A549 (cell line): ENCODE results near the gene OBP2A. TPM values are rescaled to one million over a fixed set of nuclear protein-coding genes. Genes with fewer than 3 reads are reported as not detected.

Source experiments
- ATAC-seq, 2 experiments: fragments of 200-7000 bp in 1 of 2; fragments of >200 bp in 1 of 2; cut with Nextera tagmentation in 1 of 2; cut with Tn5 transposase in 1 of 2; 3 replicates each; pipeline versions ENCODE4 v1.8.0 to v1.9.1; 2018 to 2020; ENCODE audit warnings: mild to moderate bottlenecking in 1 of 2, moderate library complexity in 1 of 2
- CTCF ChIA-PET: fragments of 300-600 bp; sonication (Branson Sonifier 250); formaldehyde crosslinking; extraction: SDS; loops from one replicate; lab custom pipeline; 2021; ENCODE audit warnings: antibody characterized with exemption, inconsistent platforms; lab: Yijun Ruan, JAX
- POLR2A ChIA-PET: fragments of 350-600 bp; formaldehyde crosslinking; extraction: SDS; loops from one replicate; lab custom pipeline; 2021; ENCODE audit warnings: antibody characterized with exemption, inconsistent platforms; lab: Yijun Ruan, JAX
- DNase-seq, 2 experiments: peaks; one replicate each; pipeline versions ENCODE4 v3.0.0 to v3.0.0-alpha.2; 2011 to 2016; ENCODE audit warnings: low read depth in 1 of 2, low spot score in 1 of 2
- FAIRE-seq: peaks from 2 replicates; lab custom pipeline; 2011; peaks lifted over from hg19 to GRCh38; lab: Jason Lieb, UNC
- H3K27ac ChIP-seq, 2 experiments: fragments of >200 bp; sonication (Bioruptor Twin); formaldehyde crosslinking; 3 replicates each; pipeline ENCODE4 v1.5.1; 2016 to 2017
- H3K4me1 ChIP-seq: fragments of >200 bp; sonication (Bioruptor Twin); formaldehyde crosslinking; 3 replicates; pipeline ENCODE4 v1.6.1; 2016
- H3K4me2 ChIP-seq: fragments of >200 bp; sonication (Bioruptor Twin); formaldehyde crosslinking; 3 replicates; pipeline ENCODE4 v1.6.1; 2016
- H3K4me3 ChIP-seq: fragments of >200 bp; sonication (Bioruptor Twin); formaldehyde crosslinking; 3 replicates; pipeline ENCODE4 v1.5.1; 2016
- H3K9me3 ChIP-seq: fragments of >200 bp; sonication (Bioruptor Twin); formaldehyde crosslinking; 3 replicates; pipeline ENCODE4 v1.6.1; 2016
- BCL3 ChIP-seq: fragments of >200 bp; sonication (Bioruptor Twin); formaldehyde crosslinking; IDR thresholded peaks from 3 replicates; pipeline ENCODE4 v1.6.1; 2016
- CBX2 ChIP-seq: fragments of 200-600 bp; sonication (generic); IDR thresholded peaks from 2 replicates; pipeline ENCODE4 v1.6.1; 2016; ENCODE audit warnings: low read depth, mild to moderate bottlenecking, borderline replicate concordance
- CBX8 ChIP-seq: fragments of 200-600 bp; sonication (generic); IDR thresholded peaks from 2 replicates; pipeline ENCODE4 v1.6.1; 2016
- CTCF ChIP-seq: fragments of >200 bp; sonication (Bioruptor Twin); formaldehyde crosslinking; IDR thresholded peaks from 3 replicates; pipeline ENCODE4 v1.5.1; 2016
- EHF ChIP-seq: fragments of 250-450 bp; sonication (Bioruptor Pico); IDR thresholded peaks from 2 replicates; pipeline ENCODE4 v1.5.0; 2020; ENCODE audit warnings: mild to moderate bottlenecking
- ESRRA ChIP-seq: fragments of 150-350 bp; IDR thresholded peaks from 2 replicates; pipeline ENCODE4 v1.6.1; 2014; ENCODE audit warnings: mild to moderate bottlenecking, low read length, borderline replicate concordance
- FOSB ChIP-seq: fragments of 250-450 bp; sonication (Bioruptor Pico); IDR thresholded peaks from 2 replicates; pipeline ENCODE4 v1.5.0; 2020; ENCODE audit warnings: mild to moderate bottlenecking, moderate library complexity
- FOXS1 ChIP-seq: fragments of 250-450 bp; sonication (Bioruptor Pico); IDR thresholded peaks from 2 replicates; pipeline ENCODE4 v1.5.0; 2020; ENCODE audit warnings: mild to moderate bottlenecking, moderate library complexity
- GATA3 ChIP-seq: IDR thresholded peaks from 2 replicates; pipeline ENCODE4 v1.6.1; 2012; ENCODE audit warnings: borderline replicate concordance
- HES2 ChIP-seq: fragments of >200 bp; sonication (Bioruptor Twin); formaldehyde crosslinking; IDR thresholded peaks from 2 replicates; pipeline ENCODE4 v1.6.1; 2016
- HMGXB4 ChIP-seq: fragments of 250-450 bp; sonication (Bioruptor Pico); IDR thresholded peaks from 2 replicates; pipeline ENCODE4 v1.5.0; 2021; ENCODE audit warnings: mild to moderate bottlenecking, moderate library complexity, borderline replicate concordance
- HOXA7 ChIP-seq: fragments of 250-450 bp; sonication (Bioruptor Pico); IDR thresholded peaks from 2 replicates; pipeline ENCODE4 v1.5.0; 2020; ENCODE audit warnings: mild to moderate bottlenecking, moderate library complexity
- HOXB13 ChIP-seq: fragments of 250-450 bp; sonication (Bioruptor Pico); IDR thresholded peaks from 2 replicates; pipeline ENCODE4 v1.5.0; 2020; ENCODE audit warnings: low read depth, mild to moderate bottlenecking, moderate library complexity
- MAX ChIP-seq: IDR thresholded peaks from 2 replicates; pipeline ENCODE4 v1.6.1; 2012
- NFE2L2 ChIP-seq: fragments of 150-350 bp; conservative IDR thresholded peaks from 2 replicates; pipeline ENCODE4 v1.6.1; 2014; ENCODE audit warnings: low read length
- POLR2A ChIP-seq: IDR thresholded peaks from 2 replicates; pipeline ENCODE4 v1.6.1; 2012; ENCODE audit warnings: mild to moderate bottlenecking, low read length
- RAD21 ChIP-seq, 2 experiments: fragments of >200 bp in 1 of 2; sonication (Bioruptor Twin) in 1 of 2; formaldehyde crosslinking in 1 of 2; IDR thresholded peaks in 1 of 2; conservative IDR thresholded peaks in 1 of 2; 2 replicates in 1 of 2; 3 replicates in 1 of 2; pipeline ENCODE4 v1.6.1; 2012 to 2018; ENCODE audit warnings: inconsistent platforms in 1 of 2
- RARB ChIP-seq: fragments of 250-450 bp; sonication (Bioruptor Pico); IDR thresholded peaks from 2 replicates; pipeline ENCODE4 v1.8.0; 2021; ENCODE audit warnings: mild to moderate bottlenecking, moderate library complexity
- RCOR1 ChIP-seq: fragments of 150-350 bp; IDR thresholded peaks from 2 replicates; pipeline ENCODE4 v1.6.1; 2014; ENCODE audit warnings: antibody characterized with exemption, low read length, low read depth
- RFX5 ChIP-seq: fragments of 450-650 bp; IDR thresholded peaks from 2 replicates; pipeline ENCODE4 v1.7.1; 2014; ENCODE audit warnings: antibody characterized with exemption, mild to moderate bottlenecking, moderate library complexity
- RNF2 ChIP-seq: fragments of 200-600 bp; sonication (generic); IDR thresholded peaks from 2 replicates; pipeline ENCODE4 v1.6.1; 2016; ENCODE audit warnings: low read depth, mild to moderate bottlenecking, antibody characterized with exemption, moderate library complexity, borderline replicate concordance
- SMC3 ChIP-seq: fragments of >200 bp; sonication (Bioruptor Twin); formaldehyde crosslinking; IDR thresholded peaks from 3 replicates; pipeline ENCODE4 v1.6.1; 2018; ENCODE audit warnings: inconsistent platforms
- TP53 ChIP-seq: fragments of 250-450 bp; sonication (Bioruptor Pico); IDR thresholded peaks from 2 replicates; pipeline ENCODE4 v1.5.0; 2021; ENCODE audit warnings: mild to moderate bottlenecking, moderate library complexity
- ZC3H11A ChIP-seq: fragments of 450-650 bp; IDR thresholded peaks from 2 replicates; pipeline ENCODE4 v1.6.1; 2014; ENCODE audit warnings: antibody characterized with exemption, mild to moderate bottlenecking
- ZNF302 ChIP-seq: fragments of 250-450 bp; sonication (Bioruptor Pico); IDR thresholded peaks from 2 replicates; pipeline ENCODE4 v1.9.0; 2021; ENCODE audit warnings: inconsistent platforms, mild to moderate bottlenecking, moderate library complexity
- WGBS: methylation state at CpG from one replicate; pipeline ENCODE4 v1.1.6; 2017; ENCODE audit errors: missing lambda C conversion rate; 5-methylcytosine and 5-hydroxymethylcytosine counted together
- polyA plus RNA-seq, 4 experiments: library from polyadenylated mRNA; depleted of rRNA in 3 of 4; stranded (reverse); fragments of >200 nt; fragmentation: RNase III in 1 of 4; extraction: RNeasy Plus Mini Kit Qiagen cat#74134 plus additional on column Dnase treatment in 1 of 4; gene quantifications; 2 replicates in 3 of 4; 3 replicates in 1 of 4; pipeline ENCODE4 v1.2.3, GENCODE V29; 2011 to 2017
- TF ChIP-seq, protein P1 (sequence below): IDR thresholded peaks from 2 replicates; pipeline ENCODE4 v1.6.1; 2012

The OBP2A gene
- polyA plus RNA-seq, 2 of the 4 experiments (the other 2 are of a cell fraction), result not detected

- ChIA-PET POLR2A (no interaction called here), CTCF (interaction anchor here (2.0 to 2.5 kb wide), 2 partner anchors 21 to 78 kb away, joined by 5 to 11 read pairs; no protein-coding TSS in a partner anchor)
- TF ChIP-seq MAX (no peak), GATA3 (no peak), FOXS1 (CRISPR knock-in tag) (no peak), HOXA7 (CRISPR knock-in tag) (no peak), RAD21 (conservative IDR thresholded peaks at IDR 0.05 in 1 of 2, IDR thresholded peaks at IDR 0.05 in 1 of 2) (no peak), CBX8 (no peak), ESRRA (no peak), CBX2 (no peak), ZNF302 (no peak), POLR2A (no peak), FOSB (CRISPR knock-in tag) (no peak), RFX5 (no peak), CTCF (no peak), SMC3 (no peak)
- TF ChIP-seq, protein P1, sequence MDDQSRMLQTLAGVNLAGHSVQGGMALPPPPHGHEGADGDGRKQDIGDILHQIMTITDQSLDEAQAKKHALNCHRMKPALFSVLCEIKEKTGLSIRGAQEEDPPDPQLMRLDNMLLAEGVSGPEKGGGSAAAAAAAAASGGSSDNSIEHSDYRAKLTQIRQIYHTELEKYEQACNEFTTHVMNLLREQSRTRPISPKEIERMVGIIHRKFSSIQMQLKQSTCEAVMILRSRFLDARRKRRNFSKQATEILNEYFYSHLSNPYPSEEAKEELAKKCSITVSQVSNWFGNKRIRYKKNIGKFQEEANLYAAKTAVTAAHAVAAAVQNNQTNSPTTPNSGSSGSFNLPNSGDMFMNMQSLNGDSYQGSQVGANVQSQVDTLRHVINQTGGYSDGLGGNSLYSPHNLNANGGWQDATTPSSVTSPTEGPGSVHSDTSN, result no peak
- no peak overlapping the region for H3K4me3 ChIP-seq
- H3K4me1 ChIP-seq, result no peaks in the 10 kb centered on the region
- ATAC-seq (no peak), DNase-seq (no peak), FAIRE-seq (no peak)
- no peak overlapping the region for H3K4me2 ChIP-seq
- H3K27ac ChIP-seq, result no peak overlapping the region
- 55% methylated on average over 14 of the region's 14 CpGs for WGBS
- H3K9me3 ChIP-seq, result no peaks in the 10 kb centered on the region
Observed at GRCh38 chr9:135582541-135582940, 36.6 kb downstream of the OBP2A start.

GRCh38 chr9:135582966-135583687, 37.2 kb downstream of the OBP2A start:
- POLR2A ChIA-PET, result no interaction called here
- DNase-seq, result no peak
- Histone ChIP-seq H3K9me3 (no peaks in the 10 kb centered on the region), H3K27ac (no peak overlapping the region), H3K4me3 (no peak overlapping the region), H3K4me1 (no peaks in the 10 kb centered on the region), H3K4me2 (no peak overlapping the region)
- 54% methylated on average over 12 of the region's 19 CpGs for WGBS
- no peak for TF ChIP-seq ZNF302
- no peak for TF ChIP-seq HMGXB4 (CRISPR knock-in tag)
- TF ChIP-seq RNF2, result no peak
- no peak for TF ChIP-seq RARB (CRISPR knock-in tag)
- no peak for TF ChIP-seq ZC3H11A
- no peak for TF ChIP-seq RCOR1
- TF ChIP-seq TP53 (CRISPR knock-in tag), result no peak
- TF ChIP-seq NFE2L2, result no peak
- TF ChIP-seq CBX8, result no peak
- TF ChIP-seq HOXB13 (CRISPR knock-in tag), result no peak
- no peak for TF ChIP-seq EHF (CRISPR knock-in tag)
- TF ChIP-seq FOXS1 (CRISPR knock-in tag), result no peak
- TF ChIP-seq BCL3, result no peak
- TF ChIP-seq SMC3, result no peak
- no peak for TF ChIP-seq HES2
- no peak for FAIRE-seq
- no peak; a peak in 1 of 6 replicates for ATAC-seq
- CTCF ChIA-PET, result interaction anchor here (2.0 to 2.5 kb wide), 2 partner anchors 21 to 79 kb away, joined by 5 to 11 read pairs; no protein-coding TSS in a partner anchor
